BJ (cell line): ENCODE measurements around the gene TUBB6. TPM values are rescaled to one million over a fixed set of nuclear protein-coding genes. Genes with fewer than 3 reads are reported as not detected.

ENCODE experiments used
- CTCF ChIA-PET: fragments of 350-600 bp; formaldehyde crosslinking; extraction: SDS; loops from one replicate; lab custom pipeline; 2021; ENCODE audit warnings: antibody characterized with exemption, inconsistent platforms; lab: Yijun Ruan, JAX
- POLR2A ChIA-PET: fragments of 300-600 bp; sonication (Branson Sonifier 250); formaldehyde crosslinking; extraction: SDS; loops from one replicate; lab custom pipeline; 2021; ENCODE audit warnings: antibody characterized with exemption; lab: Charles Lee
- DNase-seq: peaks from one replicate; pipeline ENCODE4 v3.0.0-alpha.2; 2011; ENCODE audit warnings: low read depth
- H3K27me3 ChIP-seq: 2 replicates; pipeline ENCODE4 v1.6.0; 2011; ENCODE audit warnings: low read length; ENCODE audit not compliant: control insufficient read depth, insufficient read depth
- H3K36me3 ChIP-seq: 2 replicates; pipeline ENCODE4 v1.5.1; 2011; ENCODE audit warnings: low read length; ENCODE audit not compliant: control insufficient read depth, insufficient read depth
- H3K4me3 ChIP-seq: 2 replicates; pipeline ENCODE4 v1.5.1; 2011; ENCODE audit warnings: low read depth, mild to moderate bottlenecking, control low read depth, low read length
- polyA plus RNA-seq: library from polyadenylated mRNA; depleted of rRNA; stranded (reverse); fragments of >200 nt; gene quantifications from 2 replicates; pipeline ENCODE4 v1.2.3, GENCODE V29; 2011
- TF ChIP-seq, protein P1 (sequence below): IDR thresholded peaks from 2 replicates; pipeline ENCODE4 v1.5.1; 2011; ENCODE audit warnings: low read depth, mild to moderate bottlenecking, control low read depth, inconsistent platforms, low read length, moderate library complexity; ENCODE audit not compliant: insufficient read depth

TUBB6 gene
- polyA plus RNA-seq, 1 experiment = 765 TPM

DNA sequence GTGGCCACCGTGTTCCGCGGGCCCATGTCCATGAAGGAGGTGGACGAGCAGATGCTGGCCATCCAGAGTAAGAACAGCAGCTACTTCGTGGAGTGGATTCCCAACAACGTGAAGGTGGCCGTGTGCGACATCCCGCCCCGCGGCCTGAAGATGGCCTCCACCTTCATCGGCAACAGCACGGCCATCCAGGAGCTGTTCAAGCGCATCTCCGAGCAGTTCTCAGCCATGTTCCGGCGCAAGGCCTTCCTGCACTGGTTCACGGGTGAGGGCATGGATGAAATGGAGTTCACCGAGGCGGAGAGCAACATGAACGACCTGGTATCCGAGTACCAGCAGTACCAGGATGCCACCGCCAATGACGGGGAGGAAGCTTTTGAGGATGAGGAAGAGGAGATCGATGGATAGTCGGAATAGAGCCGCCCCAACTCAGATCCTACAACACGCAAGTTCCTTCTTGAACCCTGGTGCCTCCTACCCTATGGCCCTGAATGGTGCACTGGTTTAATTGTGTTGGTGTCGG, 17.7 kb downstream of the TUBB6 start:
- no peaks in the 10 kb centered on the region for H3K27me3 ChIP-seq
- H3K4me3 ChIP-seq = no peak overlapping the region
- ChIA-PET CTCF (no interaction called here), POLR2A (no interaction called here)
- no peak for DNase-seq
- H3K36me3 ChIP-seq = peaks cover 26% of the 10 kb centered on the region
- TF ChIP-seq, protein P1, sequence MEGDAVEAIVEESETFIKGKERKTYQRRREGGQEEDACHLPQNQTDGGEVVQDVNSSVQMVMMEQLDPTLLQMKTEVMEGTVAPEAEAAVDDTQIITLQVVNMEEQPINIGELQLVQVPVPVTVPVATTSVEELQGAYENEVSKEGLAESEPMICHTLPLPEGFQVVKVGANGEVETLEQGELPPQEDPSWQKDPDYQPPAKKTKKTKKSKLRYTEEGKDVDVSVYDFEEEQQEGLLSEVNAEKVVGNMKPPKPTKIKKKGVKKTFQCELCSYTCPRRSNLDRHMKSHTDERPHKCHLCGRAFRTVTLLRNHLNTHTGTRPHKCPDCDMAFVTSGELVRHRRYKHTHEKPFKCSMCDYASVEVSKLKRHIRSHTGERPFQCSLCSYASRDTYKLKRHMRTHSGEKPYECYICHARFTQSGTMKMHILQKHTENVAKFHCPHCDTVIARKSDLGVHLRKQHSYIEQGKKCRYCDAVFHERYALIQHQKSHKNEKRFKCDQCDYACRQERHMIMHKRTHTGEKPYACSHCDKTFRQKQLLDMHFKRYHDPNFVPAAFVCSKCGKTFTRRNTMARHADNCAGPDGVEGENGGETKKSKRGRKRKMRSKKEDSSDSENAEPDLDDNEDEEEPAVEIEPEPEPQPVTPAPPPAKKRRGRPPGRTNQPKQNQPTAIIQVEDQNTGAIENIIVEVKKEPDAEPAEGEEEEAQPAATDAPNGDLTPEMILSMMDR = no peak

DNA sequence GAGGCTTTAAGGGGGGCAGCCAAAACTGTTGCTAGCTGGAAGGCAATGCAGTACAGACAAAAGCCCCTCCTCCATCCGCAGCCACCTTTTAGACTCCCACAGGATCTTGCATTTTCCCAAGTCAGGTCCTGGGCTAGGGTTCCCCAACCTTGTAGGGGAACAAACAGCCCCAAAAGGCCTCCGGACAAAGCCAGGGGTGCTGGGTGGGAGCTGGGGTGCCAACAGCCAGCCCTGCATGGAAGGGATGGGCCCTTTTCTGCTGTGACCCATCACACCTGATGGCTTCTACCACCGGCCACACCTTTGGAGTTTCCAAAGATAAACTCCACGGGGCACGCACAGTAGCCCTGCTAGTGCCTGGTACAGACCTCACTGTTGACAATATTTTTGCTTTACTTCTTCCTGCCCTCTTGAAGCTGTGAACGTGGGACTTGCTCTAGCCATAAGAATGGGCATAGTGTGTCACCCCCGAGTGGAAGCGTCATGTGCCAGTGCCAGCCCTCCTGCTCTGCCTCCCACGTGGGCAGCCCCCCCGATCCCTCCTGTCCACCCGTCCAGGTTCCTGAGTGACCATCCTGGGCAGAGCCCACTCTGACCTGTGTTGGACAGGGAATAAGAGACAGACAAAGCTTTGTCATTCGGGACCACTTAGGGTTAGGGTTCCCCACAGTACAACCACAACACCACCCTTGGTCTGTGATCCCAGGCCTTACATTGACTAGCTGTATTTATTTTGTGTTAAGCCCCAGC, 18.8 kb downstream of the TUBB6 start:
- POLR2A ChIA-PET = no interaction called here
- TF ChIP-seq, protein P1 = no peak
- H3K27me3 ChIP-seq = no peaks in the 10 kb centered on the region
- no peak overlapping the region for H3K4me3 ChIP-seq
- DNase-seq = no peak
- H3K36me3 ChIP-seq = peaks cover 25% of the 10 kb centered on the region
- CTCF ChIA-PET = interaction anchor here (1.5 to 2.0 kb wide), 8 partner anchors 12 to 55 kb away, joined by 4 to 21 read pairs (median 9); no protein-coding TSS in a partner anchor

DNA sequence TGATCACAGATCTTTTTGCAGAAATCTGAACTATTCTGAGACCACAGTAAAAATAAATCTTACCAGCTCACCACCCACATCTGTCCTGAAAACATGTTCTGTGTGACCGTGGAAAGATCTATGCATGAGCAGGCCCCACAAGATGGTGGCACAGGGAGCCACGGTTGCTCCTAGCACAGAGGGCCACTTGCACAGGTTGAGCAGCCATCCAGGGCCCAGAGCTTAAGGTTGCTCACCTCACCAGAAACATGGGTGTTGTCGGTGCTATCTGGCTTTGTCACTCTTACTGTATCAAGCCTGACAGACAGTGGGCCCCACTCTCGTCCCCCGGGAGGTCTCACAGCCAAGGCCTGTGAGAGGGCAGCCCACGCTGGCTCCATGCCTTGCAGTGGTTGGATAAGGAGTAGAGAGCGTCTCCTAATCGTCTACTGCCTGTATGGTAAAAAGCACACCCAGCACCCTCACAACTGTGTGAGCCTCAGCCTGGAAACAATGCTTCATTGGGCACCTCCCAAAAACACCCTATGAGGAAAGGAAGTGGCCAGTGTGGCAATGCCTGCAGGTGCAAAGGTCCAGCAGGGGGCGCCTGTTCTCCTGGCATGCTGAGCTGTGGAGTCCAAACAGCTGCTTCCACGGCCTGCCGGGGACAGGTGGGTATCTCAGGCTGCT, 19.6 kb downstream of the TUBB6 start:
- Histone ChIP-seq H3K27me3 (no peaks in the 10 kb centered on the region), H3K4me3 (no peak overlapping the region), H3K36me3 (peaks cover 25% of the 10 kb centered on the region)
- TF ChIP-seq, protein P1 = peak; percentile 91
- DNase-seq = no peak
- CTCF ChIA-PET = interaction anchor here (0.7 to 2.1 kb wide), 19 partner anchors 9 to 332 kb away, joined by 3 to 28 read pairs (median 7); no protein-coding TSS in a partner anchor
- POLR2A ChIA-PET = no interaction called here

DNA sequence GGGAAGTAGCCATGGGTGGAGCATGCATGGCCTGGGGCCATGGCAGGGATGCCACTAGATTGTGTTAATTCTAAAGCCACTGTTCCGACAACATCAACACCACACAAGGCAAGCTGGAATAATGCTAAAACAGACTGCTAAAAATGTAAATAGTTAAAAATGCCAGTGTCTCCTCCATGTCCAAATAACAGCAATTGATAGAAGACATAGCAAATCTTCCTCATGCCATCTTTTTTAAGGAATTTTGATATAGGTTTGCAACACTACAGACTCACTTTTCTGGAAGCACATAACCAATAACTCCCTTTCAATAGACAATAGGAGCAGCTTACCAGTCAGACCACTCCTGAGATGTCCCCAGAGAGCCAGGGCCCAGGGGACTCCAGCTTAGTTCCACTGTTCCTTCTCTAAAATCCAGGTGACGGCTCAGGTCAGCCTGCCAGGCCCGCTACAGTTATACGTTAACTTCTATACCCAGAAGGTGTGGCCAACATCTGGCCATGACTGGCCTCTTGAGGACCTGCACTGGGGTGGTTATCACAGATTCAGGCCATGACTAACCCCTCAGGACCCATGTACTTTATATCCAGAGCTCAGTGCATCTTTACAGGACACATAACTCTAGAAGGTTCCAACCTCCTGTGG, 20.3 kb downstream of the TUBB6 start:
- POLR2A ChIA-PET = no interaction called here
- CTCF ChIA-PET = interaction anchor here (0.6 to 2.3 kb wide), 22 partner anchors 8 to 1230 kb away, joined by 3 to 28 read pairs (median 6); no protein-coding TSS in a partner anchor
- no peak overlapping the region for H3K4me3 ChIP-seq
- no peak for DNase-seq
- H3K36me3 ChIP-seq = peaks cover 25% of the 10 kb centered on the region
- TF ChIP-seq, protein P1 = no peak
- no peaks in the 10 kb centered on the region for H3K27me3 ChIP-seq
